Activated CD4-positive, alpha-beta T cell treated with anti-CD3 and anti-CD28 coated beads for 1 hour (primary cell): ENCODE results near the gene FAIM.
"Not testable (repeated sequence)": the region's sequence is repeated elsewhere in the genome, so short reads cannot be mapped to it uniquely, and the experiment has no call there.

ENCODE experiments used
- DNase-seq: peaks from one replicate; pipeline ENCODE4 v3.0.0-alpha.2; 2020

Gene FAIM

GRCh38 chr3:138608322-138609135 lies at the start of gene FAIM:
Gene FAIM (plus strand): TSS chr3:138608771. CDS start chr3:138619727, 10,956 bp downstream.
- DNase-seq: peak; percentile 54

GRCh38 chr3:138559134-138559533 lies 49.4 kb upstream of the FAIM start:
- DNase-seq: no peak

- no peak for DNase-seq
Measured at GRCh38 chr3:138560501-138560900, 48.1 kb upstream of the FAIM start.

GRCh38 chr3:138562902-138563301 lies 45.7 kb upstream of the FAIM start:
- not testable (repeated sequence) for DNase-seq

- not testable (repeated sequence) for DNase-seq
Measured at GRCh38 chr3:138566293-138566692, 42.3 kb upstream of the FAIM start.

GRCh38 chr3:138567403-138567802 lies 41.2 kb upstream of the FAIM start:
- DNase-seq: no peak

GRCh38 chr3:138569090-138569489 lies 39.5 kb upstream of the FAIM start:
- DNase-seq: no peak

GRCh38 chr3:138569624-138570023 lies 38.9 kb upstream of the FAIM start:
- not testable (repeated sequence) for DNase-seq

GRCh38 chr3:138573138-138573537 lies 35.4 kb upstream of the FAIM start:
- DNase-seq: no peak

GRCh38 chr3:138578141-138578540 lies 30.4 kb upstream of the FAIM start:
- DNase-seq: no peak

GRCh38 chr3:138578961-138579574 lies 29.5 kb upstream of the FAIM start:
- DNase-seq: no peak

- no peak for DNase-seq
Measured at GRCh38 chr3:138587374-138587773, 21.2 kb upstream of the FAIM start.

GRCh38 chr3:138588445-138588844 lies 20.1 kb upstream of the FAIM start:
- DNase-seq: no peak

- no peak for DNase-seq
Measured at GRCh38 chr3:138591392-138591791, 17.2 kb upstream of the FAIM start.

- DNase-seq: no peak
Measured at GRCh38 chr3:138593488-138594149, 15.0 kb upstream of the FAIM start.

GRCh38 chr3:138594150-138594934 lies 14.2 kb upstream of the FAIM start, which contains the start of gene CEP70:
Gene CEP70 (minus strand): TSS chr3:138594260. CDS start chr3:138572927, 21,333 bp downstream.
- peak; percentile 80 for DNase-seq

GRCh38 chr3:138594935-138595610 lies 13.5 kb upstream of the FAIM start:
- no peak for DNase-seq

GRCh38 chr3:138597186-138597976 lies 11.2 kb upstream of the FAIM start:
- DNase-seq: not testable (repeated sequence)

- DNase-seq: no peak
Measured at GRCh38 chr3:138598534-138598933, 10.0 kb upstream of the FAIM start.

GRCh38 chr3:138600100-138600745 lies 8.3 kb upstream of the FAIM start:
- no peak for DNase-seq

GRCh38 chr3:138601661-138602060 lies 6.9 kb upstream of the FAIM start:
- DNase-seq: not testable (repeated sequence)
